H9 (cell line): ENCODE results near the gene PPP1R9A. TPM values are rescaled to one million over a fixed set of nuclear protein-coding genes. Genes with fewer than 3 reads are reported as not detected.

Source experiments
- DNase-seq: peaks from one replicate; pipeline ENCODE4 v3.0.0-alpha.2; 2017
- H2AFZ ChIP-seq: one replicate; pipeline ENCODE4 v1.6.1; 2013; ENCODE audit warnings: mild to moderate bottlenecking, low read length, control low read depth, moderate library complexity
- H2AK5ac ChIP-seq: 2 replicates; pipeline ENCODE4 v1.6.1; 2013; ENCODE audit warnings: low read length, control low read depth, mixed read lengths; ENCODE audit not compliant: insufficient read length
- H2BK120ac ChIP-seq: one replicate; pipeline ENCODE4 v1.6.1; 2013; ENCODE audit warnings: low read depth, mild to moderate bottlenecking, low read length, control low read depth, inconsistent platforms; ENCODE audit not compliant: poor library complexity, severe bottlenecking
- H2BK12ac ChIP-seq: 2 replicates; pipeline ENCODE4 v1.6.1; 2013; ENCODE audit warnings: low read length, control low read depth, mixed read lengths, low read depth; ENCODE audit not compliant: insufficient read length
- H2BK15ac ChIP-seq: 2 replicates; pipeline ENCODE4 v1.6.1; 2013; ENCODE audit warnings: low read depth, low read length, control low read depth
- H2BK20ac ChIP-seq: one replicate; pipeline ENCODE4 v1.6.1; 2013; ENCODE audit warnings: low read depth, mild to moderate bottlenecking, low read length, control low read depth, inconsistent platforms; ENCODE audit not compliant: poor library complexity, severe bottlenecking
- H2BK5ac ChIP-seq: 2 replicates; pipeline ENCODE4 v1.6.1; 2013; ENCODE audit warnings: low read length, control low read depth, mixed read lengths; ENCODE audit not compliant: insufficient read length
- H3K14ac ChIP-seq: 2 replicates; pipeline ENCODE4 v1.6.1; 2013; ENCODE audit warnings: low read length, control low read depth; ENCODE audit not compliant: insufficient read depth
- H3K18ac ChIP-seq: 2 replicates; pipeline ENCODE4 v1.6.1; 2013; ENCODE audit warnings: low read depth, mild to moderate bottlenecking, mixed read lengths, low read length, control low read depth; ENCODE audit not compliant: insufficient read length
- H3K23ac ChIP-seq: 2 replicates; pipeline ENCODE4 v1.6.1; 2013; ENCODE audit warnings: low read length, control low read depth, mixed read lengths, low read depth; ENCODE audit not compliant: insufficient read length
- H3K23me2 ChIP-seq: 2 replicates; pipeline ENCODE4 v1.6.1; 2013; ENCODE audit warnings: low read depth, mild to moderate bottlenecking, mixed read lengths, low read length, control low read depth; ENCODE audit not compliant: insufficient read length, poor library complexity, severe bottlenecking
- H3K27ac ChIP-seq: 2 replicates; pipeline ENCODE4 v1.5.1; 2013; ENCODE audit warnings: low read length, control low read depth, mixed read lengths, low read depth; ENCODE audit not compliant: insufficient read length
- H3K27me3 ChIP-seq: 2 replicates; pipeline ENCODE4 v1.6.1; 2013; ENCODE audit warnings: low read length, control low read depth, inconsistent platforms; ENCODE audit not compliant: insufficient read depth
- H3K4ac ChIP-seq: 2 replicates; pipeline ENCODE4 v1.6.1; 2013; ENCODE audit warnings: low read depth, mild to moderate bottlenecking, control low read depth, inconsistent platforms, low read length, moderate library complexity
- H3K4me1 ChIP-seq: 2 replicates; pipeline ENCODE4 v1.6.1; 2013; ENCODE audit warnings: low read length, control low read depth, inconsistent platforms; ENCODE audit not compliant: insufficient read depth
- H3K4me2 ChIP-seq: 2 replicates; pipeline ENCODE4 v1.6.1; 2013; ENCODE audit warnings: low read length, control low read depth, mixed read lengths; ENCODE audit not compliant: insufficient read length, insufficient read depth
- H3K56ac ChIP-seq: 2 replicates; pipeline ENCODE4 v1.6.1; 2013; ENCODE audit warnings: low read depth, mild to moderate bottlenecking, mixed read lengths, low read length, control low read depth; ENCODE audit not compliant: insufficient read length
- H3K79me1 ChIP-seq: 2 replicates; pipeline ENCODE4 v1.6.1; 2013; ENCODE audit warnings: low read depth, mild to moderate bottlenecking, moderate library complexity, low read length, control low read depth, inconsistent platforms; ENCODE audit not compliant: insufficient read depth, poor library complexity, severe bottlenecking
- H3K79me2 ChIP-seq: 2 replicates; pipeline ENCODE4 v1.6.1; 2013; ENCODE audit warnings: low read length, control low read depth, inconsistent platforms; ENCODE audit not compliant: insufficient read depth
- H3K9ac ChIP-seq: 2 replicates; pipeline ENCODE4 v1.6.1; 2013; ENCODE audit warnings: low read length, control low read depth, mixed read lengths; ENCODE audit not compliant: insufficient read length; ENCODE audit errors: extremely low read depth
- H3K9me3 ChIP-seq: one replicate; pipeline ENCODE4 v1.6.1; 2013; ENCODE audit warnings: low read depth, low read length, inconsistent platforms; ENCODE audit not compliant: control insufficient read depth
- H3T11ph ChIP-seq: one replicate; pipeline ENCODE4 v1.6.1; 2013; ENCODE audit warnings: mild to moderate bottlenecking, low read length, control low read depth, inconsistent platforms
- H4K20me1 ChIP-seq: one replicate; pipeline ENCODE4 v1.6.1; 2013; ENCODE audit not compliant: control insufficient read depth, insufficient read length, insufficient read depth
- H4K5ac ChIP-seq: 2 replicates; pipeline ENCODE4 v1.6.1; 2013; ENCODE audit warnings: low read depth, mild to moderate bottlenecking, mixed read lengths, low read length, control low read depth; ENCODE audit not compliant: insufficient read length
- H4K8ac ChIP-seq: replicated peaks from 2 replicates; pipeline ENCODE4 v1.6.1; 2013; ENCODE audit warnings: low read length, control low read depth, mixed read lengths, low read depth; ENCODE audit not compliant: insufficient read length
- H4K91ac ChIP-seq: 2 replicates; pipeline ENCODE4 v1.6.1; 2013; ENCODE audit warnings: low read depth, mild to moderate bottlenecking, moderate library complexity, mixed read lengths, low read length, control low read depth; ENCODE audit not compliant: insufficient read length
- H3K27ac Mint-ChIP-seq, 3 experiments: 2 replicates in 2 of 3; 3 replicates in 1 of 3; pipeline ENCODE4 v1.8.0; 2020 to 2021; ENCODE audit warnings: mixed read lengths in 3 of 3, mild to moderate bottlenecking in 1 of 3, moderate library complexity in 1 of 3
- H3K27me3 Mint-ChIP-seq: 2 replicates; pipeline ENCODE4 v1.8.0; 2021; ENCODE audit warnings: low read depth, mild to moderate bottlenecking, moderate library complexity, mixed read lengths
- H3K36me3 Mint-ChIP-seq, 3 experiments: 2 replicates in 2 of 3; 3 replicates in 1 of 3; pipeline ENCODE4 v1.8.0; 2020 to 2021; ENCODE audit warnings: low read depth in 3 of 3, mixed read lengths in 3 of 3; ENCODE audit not compliant: insufficient read depth in 1 of 3
- H3K4me1 Mint-ChIP-seq, 2 experiments: 2 replicates each; pipeline ENCODE4 v1.8.0; 2020; ENCODE audit warnings: mixed read lengths in 2 of 2
- H3K4me3 Mint-ChIP-seq, 2 experiments: 2 replicates in 1 of 2; 3 replicates in 1 of 2; pipeline ENCODE4 v1.8.0; 2020 to 2021; ENCODE audit warnings: mild to moderate bottlenecking in 2 of 2, mixed read lengths in 2 of 2, moderate library complexity in 1 of 2
- H3K9me3 Mint-ChIP-seq, 2 experiments: 2 replicates in 1 of 2; 3 replicates in 1 of 2; pipeline ENCODE4 v1.8.0; 2020; ENCODE audit warnings: mild to moderate bottlenecking in 2 of 2, mixed read lengths in 2 of 2, moderate library complexity in 1 of 2
- WGBS: extraction: QIAGEN DNeasy Blood & Tissue Kit; methylation state at CpG from one replicate; pipeline ENCODE4 v1.1.7; 2013; ENCODE audit warnings: missing lambda C conversion rate, low lambda C conversion rate, mixed read lengths; ENCODE audit not compliant: insufficient read length; ENCODE audit errors: extremely low coverage; 5-methylcytosine and 5-hydroxymethylcytosine counted together
- long read RNA-seq: library from polyadenylated mRNA; unstranded; transcript quantifications from one replicate; pipeline ENCODE4 v2.0.0, GENCODE V29; 2020
- total RNA-seq: library from RNA; stranded (reverse); gene quantifications from 2 replicates; pipeline ENCODE4 v1.2.1, GENCODE V29; 2021
- TF ChIP-seq, protein P1 (sequence below): fragments of 200-600 bp; sonication (generic); conservative IDR thresholded peaks from 3 replicates; pipeline ENCODE4 v1.8.0; 2021; ENCODE audit warnings: antibody characterized with exemption, mild to moderate bottlenecking

PPP1R9A gene
- total RNA-seq: 17.0 and 17.3 TPM in 2 replicates
- long read RNA-seq, partial matches to known transcripts: 55 of 87 reads
- long read RNA-seq, other reads (novel, unspliced or antisense): 32 of 87 reads

DNA sequence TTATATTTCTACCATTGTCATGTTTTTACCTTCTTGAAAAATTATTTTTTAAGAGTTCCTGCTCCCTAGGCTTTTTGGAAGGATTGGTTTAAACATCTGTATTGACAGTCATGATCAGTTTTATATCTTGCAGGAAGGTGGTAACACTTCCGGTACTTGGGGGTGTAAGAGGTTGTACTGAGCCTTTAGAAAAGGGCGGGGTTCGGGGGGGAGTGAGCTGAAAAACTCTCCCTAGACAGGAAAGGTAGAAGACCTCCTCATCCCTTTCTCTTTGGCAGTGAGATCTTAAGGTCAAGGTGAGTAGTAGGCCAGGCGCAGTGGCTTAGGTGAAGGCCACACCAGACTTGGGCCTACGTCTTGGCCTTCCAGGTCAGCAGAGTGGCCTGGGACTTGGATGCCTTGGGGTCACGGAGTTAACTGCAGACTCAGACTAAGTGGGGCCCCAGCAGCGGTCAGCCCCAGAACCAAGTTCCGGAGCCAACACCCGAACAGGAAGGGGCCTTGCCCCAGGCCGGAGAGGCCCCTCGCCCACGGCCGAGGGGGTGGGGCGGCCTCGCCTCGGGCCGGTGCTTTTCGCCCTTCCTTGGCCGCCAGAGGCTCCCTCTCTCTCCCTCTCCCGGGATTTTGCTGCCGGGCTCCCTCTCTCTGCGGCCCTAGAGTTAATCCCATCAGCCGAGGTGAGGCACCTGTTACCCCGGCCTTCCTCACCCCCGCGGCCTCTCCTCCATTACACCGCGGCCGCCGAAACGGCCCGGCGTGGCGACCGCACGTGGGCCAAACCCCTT lies at the start of gene PPP1R9A:
PPP1R9A (plus strand) TSS at position 569 of the 785 bp plus-strand sequence. CDS start 2,520 bp downstream, outside the sequence.
- WGBS: no CpG with 5 or more reads among the region's 36 CpGs
- no peak within 1 kb of the TSS for H2BK12ac ChIP-seq
- peaks cover 7% of the 10 kb centered on the region; the same call in 1 of the 2 replicates for H3K4me1 ChIP-seq
- Mint-ChIP-seq H3K27ac (peak within 1 kb of the TSS; percentile 95 to 98 (median 96)), H3K9me3 (no peaks in the 10 kb centered on the region), H3K27me3 (no peaks in the 10 kb centered on the region), H3K4me3 (peak within 1 kb of the TSS; percentile 79 to 92), H3K36me3 (peaks cover 5 to 16% (median 5%) of the 10 kb centered on the region in 3 experiments), H3K4me1 (peaks cover 42 to 44% of the 10 kb centered on the region in 2 experiments)
- H4K91ac ChIP-seq: no peak within 1 kb of the TSS
- no peak within 1 kb of the TSS for H3K4ac ChIP-seq
- H3K27ac ChIP-seq: peak within 1 kb of the TSS; percentile 24
- H2AK5ac ChIP-seq: no peak within 1 kb of the TSS
- H3K14ac ChIP-seq: peak within 1 kb of the TSS; percentile 74
- H4K8ac ChIP-seq: no peak within 1 kb of the TSS
- H3K4me2 ChIP-seq: peak within 1 kb of the TSS; percentile 89
- H3K27me3 ChIP-seq: no peaks in the 10 kb centered on the region
- no peaks in the 10 kb centered on the region for H3K79me1 ChIP-seq
- H3K23me2 ChIP-seq: no peaks in the 10 kb centered on the region
- H2BK5ac ChIP-seq: no peak within 1 kb of the TSS
- H2BK20ac ChIP-seq: no peak within 1 kb of the TSS
- no peak within 1 kb of the TSS for H3T11ph ChIP-seq
- no peaks in the 10 kb centered on the region for H3K9me3 ChIP-seq
- no peak within 1 kb of the TSS for H2BK120ac ChIP-seq
- TF ChIP-seq, protein P1, sequence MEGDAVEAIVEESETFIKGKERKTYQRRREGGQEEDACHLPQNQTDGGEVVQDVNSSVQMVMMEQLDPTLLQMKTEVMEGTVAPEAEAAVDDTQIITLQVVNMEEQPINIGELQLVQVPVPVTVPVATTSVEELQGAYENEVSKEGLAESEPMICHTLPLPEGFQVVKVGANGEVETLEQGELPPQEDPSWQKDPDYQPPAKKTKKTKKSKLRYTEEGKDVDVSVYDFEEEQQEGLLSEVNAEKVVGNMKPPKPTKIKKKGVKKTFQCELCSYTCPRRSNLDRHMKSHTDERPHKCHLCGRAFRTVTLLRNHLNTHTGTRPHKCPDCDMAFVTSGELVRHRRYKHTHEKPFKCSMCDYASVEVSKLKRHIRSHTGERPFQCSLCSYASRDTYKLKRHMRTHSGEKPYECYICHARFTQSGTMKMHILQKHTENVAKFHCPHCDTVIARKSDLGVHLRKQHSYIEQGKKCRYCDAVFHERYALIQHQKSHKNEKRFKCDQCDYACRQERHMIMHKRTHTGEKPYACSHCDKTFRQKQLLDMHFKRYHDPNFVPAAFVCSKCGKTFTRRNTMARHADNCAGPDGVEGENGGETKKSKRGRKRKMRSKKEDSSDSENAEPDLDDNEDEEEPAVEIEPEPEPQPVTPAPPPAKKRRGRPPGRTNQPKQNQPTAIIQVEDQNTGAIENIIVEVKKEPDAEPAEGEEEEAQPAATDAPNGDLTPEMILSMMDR: peak; percentile 60
- H3K56ac ChIP-seq: no peak within 1 kb of the TSS
- H3K79me2 ChIP-seq: no peaks in the 10 kb centered on the region
- peak; percentile 72 for DNase-seq
- no peak within 1 kb of the TSS for H2BK15ac ChIP-seq
- H3K18ac ChIP-seq: peak within 1 kb of the TSS; percentile 41
- H4K5ac ChIP-seq: peak within 1 kb of the TSS; percentile 65
- no peak within 1 kb of the TSS for H3K23ac ChIP-seq
- no peak within 1 kb of the TSS for H2AFZ ChIP-seq
- peak within 1 kb of the TSS; percentile 80 for H3K9ac ChIP-seq
- H4K20me1 ChIP-seq: no peaks in the 10 kb centered on the region
